Fibroblast of the conjunctiva (primary cell): ENCODE measurements around the gene UCN3.
"Not testable (repeated sequence)": the region's sequence is repeated elsewhere in the genome, so short reads cannot be mapped to it uniquely, and the experiment has no call there.

ENCODE experiments used
- DNase-seq: peaks from one replicate; pipeline ENCODE4 v3.0.0-alpha.2; 2010; ENCODE audit warnings: low read depth

Gene UCN3

GRCh38 chr10:5410787-5411186 lies 46.0 kb downstream of the UCN3 start:
- not testable (repeated sequence) for DNase-seq

GRCh38 chr10:5411941-5412276 lies 47.1 kb downstream of the UCN3 start:
- no peak for DNase-seq

- peak; percentile 79 for DNase-seq
Measured at GRCh38 chr10:5412277-5412941, 47.6 kb downstream of the UCN3 start, which contains the start of gene NET1. NET1 (plus strand) TSS chr10:5412557; CDS start chr10:5412693, 136 bp downstream.

- no peak for DNase-seq
Measured at GRCh38 chr10:5413012-5413938, 48.5 kb downstream of the UCN3 start.

GRCh38 chr10:5416981-5417380 lies 52.2 kb downstream of the UCN3 start:
- DNase-seq, result no peak

GRCh38 chr10:5418584-5418983 lies 53.8 kb downstream of the UCN3 start:
- no peak for DNase-seq

GRCh38 chr10:5419466-5420094 lies 54.8 kb downstream of the UCN3 start:
- no peak for DNase-seq

GRCh38 chr10:5423771-5424170 lies 59.0 kb downstream of the UCN3 start:
- DNase-seq, result no peak
